IgD-negative memory B cell (primary cell): Measurements from ENCODE around the gene HES4. TPM values are rescaled to one million over a fixed set of nuclear protein-coding genes. Genes with fewer than 3 reads are reported as not detected.
A peak's percentile ranks its signal among the peaks of the same experiment; 100 is the strongest.
"Not testable (repeated sequence)": the region's sequence is repeated elsewhere in the genome, so short reads cannot be mapped to it uniquely, and the experiment has no call there.

Source experiments
- H3K27ac Mint-ChIP-seq, 3 donors: one replicate each; pipeline ENCODE4 v1.8.0; 2020 to 2022; ENCODE audit warnings: mild to moderate bottlenecking in 3 of 3, mixed read lengths in 3 of 3, moderate library complexity in 1 of 3
- H3K27me3 Mint-ChIP-seq: one replicate; pipeline ENCODE4 v1.8.0; 2021; ENCODE audit warnings: mixed read lengths
- H3K36me3 Mint-ChIP-seq: one replicate; pipeline ENCODE4 v1.8.0; 2020; ENCODE audit warnings: mild to moderate bottlenecking, mixed read lengths
- H3K4me1 Mint-ChIP-seq, 3 donors: one replicate each; pipeline ENCODE4 v1.8.0; 2020 to 2022; ENCODE audit warnings: mixed read lengths in 3 of 3, mild to moderate bottlenecking in 1 of 3
- H3K4me3 Mint-ChIP-seq, 4 donors: one replicate each; pipeline ENCODE4 v1.8.0; 2020 to 2022; ENCODE audit warnings: mild to moderate bottlenecking in 4 of 4, mixed read lengths in 4 of 4, moderate library complexity in 3 of 4
- H3K9me3 Mint-ChIP-seq, 3 donors: one replicate each; pipeline ENCODE4 v1.8.0; 2020 to 2021; ENCODE audit warnings: mixed read lengths in 3 of 3, mild to moderate bottlenecking in 1 of 3
- polyA plus RNA-seq: library from polyadenylated mRNA; unstranded; fragments of 300-500 nt; fragmentation: Illumina TruSeq; gene quantifications from one replicate; pipeline ENCODE4 v1.2.3, GENCODE V29; 2021

Gene HES4
- polyA plus RNA-seq, 1 donor from 2014 or later, result not detected

- not testable (repeated sequence) for H3K36me3 Mint-ChIP-seq, H3K9me3 Mint-ChIP-seq, H3K4me3 Mint-ChIP-seq, H3K4me1 Mint-ChIP-seq
- Mint-ChIP-seq H3K27ac (peak overlapping the region in 1 of 3 donors; percentile 3), H3K27me3 (peaks cover 43% of the 10 kb centered on the region)
Measured at GRCh38 chr1:988061-988460, 11.8 kb downstream of the HES4 start.

GRCh38 chr1:985126-985525 is 14.8 kb downstream of the HES4 start:
- Mint-ChIP-seq H3K4me1 (peaks cover 0 to 4% (median 0%) of the 10 kb centered on the region in 3 donors), H3K36me3 (peaks cover 2% of the 10 kb centered on the region), H3K9me3 (no peaks in the 10 kb centered on the region), H3K27me3 (peaks cover 27% of the 10 kb centered on the region), H3K4me3 (peak overlapping the region in 1 of 4 donors; percentile 17), H3K27ac (no peak overlapping the region)

- H3K27me3 Mint-ChIP-seq, result peaks cover 24% of the 10 kb centered on the region
- peaks cover 0 to under 1% (median 0%) of the 10 kb centered on the region in 3 donors for H3K4me1 Mint-ChIP-seq
- H3K36me3 Mint-ChIP-seq, result peaks cover 2% of the 10 kb centered on the region
- no peak overlapping the region for H3K4me3 Mint-ChIP-seq
- H3K27ac Mint-ChIP-seq, result no peak overlapping the region
- H3K9me3 Mint-ChIP-seq, result no peaks in the 10 kb centered on the region
Measured at GRCh38 chr1:984476-984814, 15.5 kb downstream of the HES4 start.

GRCh38 chr1:983798-984475 is 16.0 kb downstream of the HES4 start:
- no peak overlapping the region for H3K4me3 Mint-ChIP-seq
- H3K27me3 Mint-ChIP-seq, result peaks cover 22% of the 10 kb centered on the region
- H3K27ac Mint-ChIP-seq, result no peak overlapping the region
- no peaks in the 10 kb centered on the region for H3K4me1 Mint-ChIP-seq
- peaks cover 2% of the 10 kb centered on the region for H3K36me3 Mint-ChIP-seq
- no peaks in the 10 kb centered on the region for H3K9me3 Mint-ChIP-seq

GRCh38 chr1:982765-983436 is 17.0 kb downstream of the HES4 start:
- peaks cover 17% of the 10 kb centered on the region for H3K27me3 Mint-ChIP-seq
- no peak overlapping the region for H3K27ac Mint-ChIP-seq
- no peaks in the 10 kb centered on the region for H3K9me3 Mint-ChIP-seq
- no peak overlapping the region for H3K4me3 Mint-ChIP-seq
- H3K4me1 Mint-ChIP-seq, result no peaks in the 10 kb centered on the region
- H3K36me3 Mint-ChIP-seq, result no peaks in the 10 kb centered on the region

- Mint-ChIP-seq H3K27ac (no peak within 1 kb of the TSS), H3K27me3 (peaks cover 17% of the 10 kb centered on the region), H3K9me3 (no peaks in the 10 kb centered on the region), H3K4me1 (no peaks in the 10 kb centered on the region), H3K4me3 (no peak within 1 kb of the TSS), H3K36me3 (no peaks in the 10 kb centered on the region)
Measured at GRCh38 chr1:981955-982558, 17.8 kb downstream of the HES4 start, which contains the start of gene PERM1. Gene PERM1, minus strand, starts transcription at chr1:982093. Its CDS starts 1,064 bp downstream, at chr1:981029.

DNA sequence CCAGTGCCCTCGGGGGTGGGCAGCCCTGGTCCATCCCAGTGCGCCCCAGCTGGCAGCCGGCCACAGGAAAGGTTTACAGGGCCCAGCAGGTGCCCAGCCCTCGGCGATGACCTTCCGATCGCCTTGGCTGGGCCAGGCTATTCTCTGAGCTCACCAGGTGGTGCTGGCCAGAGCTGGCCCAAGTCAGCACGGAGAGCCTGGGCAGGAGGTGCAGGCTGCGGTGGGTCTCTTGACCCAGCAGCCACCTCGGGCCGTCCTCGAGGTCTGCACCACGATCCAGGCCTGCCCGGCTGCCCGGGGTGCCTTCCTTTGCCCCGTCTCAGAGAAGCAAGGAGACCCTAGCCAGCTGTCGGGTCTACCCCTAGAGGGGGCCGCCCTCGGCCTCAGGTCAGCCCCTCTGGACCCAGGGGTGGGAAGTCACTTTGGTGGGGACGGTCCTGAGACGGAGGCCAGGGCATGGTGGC is 18.4 kb downstream of the HES4 start:
- no peak overlapping the region for H3K4me3 Mint-ChIP-seq
- no peak overlapping the region for H3K27ac Mint-ChIP-seq
- H3K27me3 Mint-ChIP-seq, result peaks cover 16% of the 10 kb centered on the region
- H3K36me3 Mint-ChIP-seq, result no peaks in the 10 kb centered on the region
- no peaks in the 10 kb centered on the region for H3K9me3 Mint-ChIP-seq
- H3K4me1 Mint-ChIP-seq, result no peaks in the 10 kb centered on the region

DNA sequence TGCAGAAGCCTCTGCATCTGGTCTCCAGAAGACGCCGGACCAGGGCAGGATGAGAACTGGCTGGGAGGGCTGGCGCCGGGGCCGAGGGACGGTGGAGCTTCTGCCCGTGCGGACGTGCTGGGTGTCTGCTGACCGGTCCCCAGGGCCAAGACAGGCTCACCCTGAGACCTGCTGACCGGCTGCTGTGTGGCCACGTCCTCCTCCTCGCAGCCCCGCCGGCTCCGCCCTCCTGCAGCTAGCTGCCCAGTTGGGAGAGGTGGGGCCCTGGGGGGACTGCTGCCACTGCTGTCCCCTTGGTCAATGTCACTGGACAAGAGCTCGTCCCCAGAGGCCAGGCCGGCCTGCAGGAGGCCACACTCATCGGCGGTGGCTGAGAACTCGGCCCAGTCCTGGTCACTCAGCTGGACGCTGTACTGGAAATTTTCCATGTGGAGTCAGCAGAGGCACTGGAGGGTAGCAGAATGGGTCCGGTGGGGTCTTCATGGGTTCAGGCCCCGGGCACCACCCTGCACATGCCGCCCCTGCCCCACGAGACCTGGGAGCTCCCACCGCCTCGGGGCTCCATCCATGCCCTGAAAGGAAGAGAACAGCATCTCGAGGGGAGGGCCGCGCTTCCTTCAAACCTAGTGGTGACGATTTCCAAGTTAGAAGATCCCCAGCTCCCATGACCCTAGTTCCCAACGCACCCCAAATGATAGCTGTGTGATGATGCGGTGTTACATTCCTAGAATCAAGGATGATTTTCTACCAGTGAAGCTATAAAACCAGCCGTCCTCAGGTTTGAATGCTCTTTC is 19.1 kb downstream of the HES4 start:
- Mint-ChIP-seq H3K27ac (no peak overlapping the region), H3K27me3 (peaks cover 13% of the 10 kb centered on the region), H3K36me3 (no peaks in the 10 kb centered on the region), H3K9me3 (no peaks in the 10 kb centered on the region), H3K4me3 (no peak overlapping the region), H3K4me1 (peaks cover 0 to under 1% (median 0%) of the 10 kb centered on the region in 3 donors)

- Mint-ChIP-seq H3K36me3 (no peaks in the 10 kb centered on the region), H3K9me3 (no peaks in the 10 kb centered on the region), H3K4me3 (no peak overlapping the region), H3K27me3 (peaks cover 17% of the 10 kb centered on the region), H3K4me1 (peaks cover 0 to 4% (median 0%) of the 10 kb centered on the region in 3 donors), H3K27ac (no peak overlapping the region)
Measured at GRCh38 chr1:980137-980571, 19.7 kb downstream of the HES4 start.

DNA sequence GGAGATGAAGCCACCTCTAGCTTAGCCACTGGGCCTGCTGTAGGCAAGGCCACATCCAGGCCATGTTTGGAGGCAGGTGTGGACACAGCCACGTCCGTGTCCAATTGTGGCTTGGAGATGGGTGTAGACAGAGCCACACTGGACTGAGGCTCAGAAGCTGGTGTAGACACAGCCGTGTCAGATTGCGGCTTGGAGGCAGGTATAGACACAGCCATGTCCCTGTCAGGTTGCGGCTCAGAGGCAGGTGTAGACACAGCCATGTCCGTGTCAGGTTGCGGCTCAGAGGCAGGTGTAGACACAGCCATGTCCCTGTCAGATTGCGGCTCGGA is 20.2 kb downstream of the HES4 start:
- H3K4me3 Mint-ChIP-seq, result no peak overlapping the region
- H3K4me1 Mint-ChIP-seq, result peaks cover 0 to 4% (median 1%) of the 10 kb centered on the region in 3 donors

GRCh38 chr1:978835-979743 is 20.8 kb downstream of the HES4 start:
- H3K4me3 Mint-ChIP-seq, result no peak overlapping the region
- no peak overlapping the region for H3K27ac Mint-ChIP-seq
- H3K27me3 Mint-ChIP-seq, result peaks cover 19% of the 10 kb centered on the region
- H3K36me3 Mint-ChIP-seq, result no peaks in the 10 kb centered on the region
- H3K9me3 Mint-ChIP-seq, result no peaks in the 10 kb centered on the region
- H3K4me1 Mint-ChIP-seq, result peaks cover 0 to 4% (median 1%) of the 10 kb centered on the region in 3 donors

More for the DNA sequence above, 20.2 kb downstream of the HES4 start:
- Mint-ChIP-seq H3K27me3 (peaks cover 18% of the 10 kb centered on the region), H3K9me3 (no peaks in the 10 kb centered on the region), H3K36me3 (no peaks in the 10 kb centered on the region), H3K27ac (no peak overlapping the region)

- Mint-ChIP-seq H3K4me3 (peak overlapping the region in 1 of 4 donors; percentile 33), H3K4me1 (peaks cover 0 to 4% (median 1%) of the 10 kb centered on the region in 3 donors), H3K36me3 (no peaks in the 10 kb centered on the region), H3K9me3 (no peaks in the 10 kb centered on the region), H3K27ac (no peak overlapping the region), H3K27me3 (peaks cover 17% of the 10 kb centered on the region)
Measured at GRCh38 chr1:978069-978834, 21.6 kb downstream of the HES4 start.

GRCh38 chr1:976791-977190 is 23.1 kb downstream of the HES4 start:
- H3K9me3 Mint-ChIP-seq, H3K4me1 Mint-ChIP-seq, H3K4me3 Mint-ChIP-seq, H3K36me3 Mint-ChIP-seq, H3K27ac Mint-ChIP-seq: not testable (repeated sequence)
- H3K27me3 Mint-ChIP-seq, result peaks cover 11% of the 10 kb centered on the region
